HepG2 (cell line): ENCODE measurements around the gene RPS6KC1. TPM values are rescaled to one million over a fixed set of nuclear protein-coding genes. Genes with fewer than 3 reads are reported as not detected.

ENCODE experiments used
- ATAC-seq: fragments of 200-7000 bp; cut with Tn5 transposase; 3 replicates; pipeline ENCODE4 v1.9.1; 2020; ENCODE audit warnings: mild to moderate bottlenecking, moderate library complexity
- BruUV-seq: library from RNA; stranded (reverse); fragments of 400-500 nt; replicated peaks from 2 replicates; lab custom pipeline; 2021; lab: Mats Ljungman, UMichigan
- CTCF ChIA-PET: fragments of 300-600 bp; formaldehyde crosslinking; extraction: SDS; loops from one replicate; lab custom pipeline; 2021; ENCODE audit warnings: low total read pairs, inconsistent platforms, low intra/inter-chr PET ratio; lab: Yijun Ruan, JAX
- POLR2A ChIA-PET: fragments of 350-600 bp; sonication (Branson Sonifier 250); formaldehyde crosslinking; loops from one replicate; lab custom pipeline; 2020; ENCODE audit warnings: antibody characterized with exemption, inconsistent platforms; lab: Yijun Ruan, JAX
- DNase-seq: peaks from one replicate; pipeline ENCODE4 v3.0.0-alpha.2; 2015; ENCODE audit warnings: low spot score
- FAIRE-seq: peaks from 3 replicates; lab custom pipeline; 2011; peaks lifted over from hg19 to GRCh38; lab: Jason Lieb, UNC
- H2AFZ ChIP-seq: one replicate; pipeline ENCODE4 v1.6.1; 2011; ENCODE audit warnings: low read length, inconsistent platforms
- H3K27ac ChIP-seq: fragments of 300-600 bp; 3 replicates; pipeline ENCODE4 v1.8.0; 2011; ENCODE audit warnings: mixed run types, mild to moderate bottlenecking, mixed read lengths, low read length, inconsistent platforms; ENCODE audit not compliant: insufficient read depth; ENCODE audit errors: extremely low read length
- H3K27me3 ChIP-seq, 2 experiments: fragments of 200-600 bp in 1 of 2; 2 replicates in 1 of 2; 3 replicates in 1 of 2; pipeline versions ENCODE4 v1.6.0 to v1.8.0; 2011; ENCODE audit warnings: low read length in 2 of 2, mild to moderate bottlenecking in 2 of 2, moderate library complexity in 2 of 2, inconsistent platforms in 1 of 2; ENCODE audit not compliant: insufficient read depth in 2 of 2, control insufficient read depth in 1 of 2
- H3K36me3 ChIP-seq, 2 experiments: fragments of 200-600 bp in 1 of 2; replicated peaks in 1 of 2; 2 replicates in 1 of 2; 3 replicates in 1 of 2; pipeline versions ENCODE4 v1.5.1 to v1.8.0; 2011; ENCODE audit warnings: low read length in 2 of 2, inconsistent platforms in 1 of 2; ENCODE audit not compliant: insufficient read depth in 2 of 2, control insufficient read depth in 1 of 2
- H3K4me1 ChIP-seq: 2 replicates; pipeline ENCODE4 v1.5.1; 2012; ENCODE audit warnings: low read length, inconsistent platforms; ENCODE audit not compliant: insufficient read depth
- H3K4me2 ChIP-seq: 2 replicates; pipeline ENCODE4 v1.6.0; 2011; ENCODE audit warnings: low read depth, low read length, inconsistent platforms
- H3K4me3 ChIP-seq, 3 experiments: fragments of 200-600 bp in 1 of 3; sonication (generic), shearing (Covaris generic) in 1 of 3; replicated peaks in 1 of 3; 2 replicates each; pipeline ENCODE4 v1.5.1; 2011 to 2016; ENCODE audit warnings: low read length in 3 of 3, inconsistent platforms in 2 of 3, low read depth in 2 of 3, mild to moderate bottlenecking in 2 of 3, control low read depth in 1 of 3, mixed read lengths in 1 of 3; ENCODE audit not compliant: insufficient read depth in 1 of 3
- H3K79me2 ChIP-seq: one replicate; pipeline ENCODE4 v1.6.1; 2011; ENCODE audit warnings: low read length, inconsistent platforms; ENCODE audit not compliant: insufficient read depth
- H3K9ac ChIP-seq: 2 replicates; pipeline ENCODE4 v1.6.0; 2011; ENCODE audit warnings: mild to moderate bottlenecking, low read depth, low read length, inconsistent platforms; ENCODE audit not compliant: insufficient read depth
- H3K9me3 ChIP-seq: 2 replicates; pipeline ENCODE4 v1.5.1; 2012; ENCODE audit warnings: mild to moderate bottlenecking, low read length
- H4K20me1 ChIP-seq: 2 replicates; pipeline ENCODE4 v1.6.0; 2011; ENCODE audit warnings: inconsistent platforms, mild to moderate bottlenecking, low read length, moderate library complexity; ENCODE audit not compliant: insufficient read depth
- KAT8 ChIP-seq: IDR thresholded peaks from 2 replicates; pipeline ENCODE4 v1.6.1; 2016; ENCODE audit warnings: missing genetic modification reagents, missing compliant biosample characterization
- MAZ ChIP-seq, 2 experiments: sonication (generic) in 1 of 2; formaldehyde crosslinking in 1 of 2; IDR thresholded peaks; 2 replicates each; pipeline versions ENCODE4 v1.5.0 to v1.6.1; 2012 to 2020; ENCODE audit warnings: low read depth in 2 of 2, mild to moderate bottlenecking in 2 of 2, borderline replicate concordance in 1 of 2, improper control_type of control experiment in 1 of 2, low read length in 1 of 2, missing genetic modification reagents in 1 of 2, moderate library complexity in 1 of 2
- REL ChIP-seq: sonication (generic); formaldehyde crosslinking; conservative IDR thresholded peaks from 2 replicates; pipeline ENCODE4 v1.8.0; 2022; ENCODE audit warnings: mild to moderate bottlenecking, missing genetic modification reagents, moderate library complexity
- SATB2 ChIP-seq: sonication (generic); formaldehyde crosslinking; IDR thresholded peaks from 2 replicates; pipeline ENCODE4 v1.5.0; 2020; ENCODE audit warnings: missing genetic modification reagents
- SMC3 ChIP-seq: IDR thresholded peaks from 2 replicates; pipeline ENCODE4 v1.6.1; 2011; ENCODE audit warnings: low read length, improper control_type of control experiment
- SRF ChIP-seq: IDR thresholded peaks from 2 replicates; pipeline ENCODE4 v1.6.1; 2011; ENCODE audit warnings: mild to moderate bottlenecking, low read depth, low read length, moderate library complexity
- STAG1 ChIP-seq: sonication (generic); formaldehyde crosslinking; IDR thresholded peaks from 2 replicates; pipeline ENCODE4 v1.4.0; 2020; ENCODE audit warnings: missing genetic modification reagents
- SYNCRIP ChIP-seq: fragments of 200-400 bp; formaldehyde crosslinking; IDR thresholded peaks from 2 replicates; pipeline ENCODE4 v1.6.1; 2018; ENCODE audit warnings: mild to moderate bottlenecking, low read depth, low read length; ENCODE audit not compliant: insufficient read depth
- whole genome bisulfite sequencing: methylation state at CpG from one replicate; pipeline ENCODE4 v1.1.6; 2017; ENCODE audit warnings: low lambda C conversion rate; 5-methylcytosine and 5-hydroxymethylcytosine counted together
- in situ Hi-C: cut with HindIII; loops from 2 replicates; pipeline ENCODE4 v1.10.0; 2017; ENCODE audit warnings: low pct_unique_long_range_greater_than_20kb; ENCODE audit not compliant: extremely low pct_ligation_motif_present
- intact Hi-C: fragments of 100-400 bp; cut with micrococcal nuclease; formaldehyde crosslinking; loops from one replicate; pipeline ENCODE4 v1.10.0; 2022; ENCODE audit not compliant: unreplicated experiment
- polyA plus RNA-seq, 8 experiments: library from polyadenylated mRNA; depleted of rRNA in 3 of 8; stranded (reverse) in 7 of 8; unstranded in 1 of 8; fragments of >200 nt; fragmentation: Illumina TruSeq in 4 of 8; extraction: Trizol in 4 of 8; gene quantifications; 2 replicates each; pipeline versions ENCODE4 v1.2.1 to v1.2.3, GENCODE V29; 2011 to 2016; ENCODE audit warnings: low read depth in 4 of 8, missing spikeins in 1 of 8, mixed read lengths in 1 of 8; ENCODE audit not compliant: insufficient read depth in 1 of 8
- total RNA-seq, 5 experiments: library from RNA; depleted of rRNA; stranded (reverse); fragments of >200 nt; fragmentation: Illumina TruSeq; extraction: Trizol; gene quantifications; 2 replicates each; pipeline ENCODE4 v1.2.3, GENCODE V29; 2016; ENCODE audit warnings: low read depth in 1 of 5
- TF ChIP-seq, protein P1 (sequence below): sonication (generic); formaldehyde crosslinking; IDR thresholded peaks from 2 replicates; pipeline ENCODE4 v1.8.1; 2023; ENCODE audit warnings: mild to moderate bottlenecking, inconsistent platforms, moderate library complexity, missing genetic modification reagents, borderline replicate concordance
- TF ChIP-seq, protein P2 (sequence below): sonication (generic); formaldehyde crosslinking; IDR thresholded peaks from 2 replicates; pipeline ENCODE4 v1.5.1; 2020; ENCODE audit warnings: missing genetic modification reagents, mild to moderate bottlenecking, borderline replicate concordance
- TF ChIP-seq, protein P3 (sequence below): sonication (generic); formaldehyde crosslinking; IDR thresholded peaks from 2 replicates; pipeline ENCODE4 v1.4.0; 2020; ENCODE audit warnings: missing genetic modification reagents
- TF ChIP-seq, protein P4 (sequence below): sonication (generic); formaldehyde crosslinking; conservative IDR thresholded peaks from 2 replicates; pipeline ENCODE4 v1.4.0; 2020; ENCODE audit warnings: missing genetic modification reagents
- TF ChIP-seq, protein P5 (sequence below): sonication (generic); formaldehyde crosslinking; IDR thresholded peaks from 2 replicates; pipeline ENCODE4 v1.5.0; 2020; ENCODE audit warnings: mild to moderate bottlenecking, missing genetic modification reagents, moderate library complexity

The RPS6KC1 gene
- total and polyA plus RNA-seq, 2 of the 13 experiments (the other 11 are each of a cell fraction or from before 2014, with no cell fraction given): 11.0 to 25.2 TPM

DNA sequence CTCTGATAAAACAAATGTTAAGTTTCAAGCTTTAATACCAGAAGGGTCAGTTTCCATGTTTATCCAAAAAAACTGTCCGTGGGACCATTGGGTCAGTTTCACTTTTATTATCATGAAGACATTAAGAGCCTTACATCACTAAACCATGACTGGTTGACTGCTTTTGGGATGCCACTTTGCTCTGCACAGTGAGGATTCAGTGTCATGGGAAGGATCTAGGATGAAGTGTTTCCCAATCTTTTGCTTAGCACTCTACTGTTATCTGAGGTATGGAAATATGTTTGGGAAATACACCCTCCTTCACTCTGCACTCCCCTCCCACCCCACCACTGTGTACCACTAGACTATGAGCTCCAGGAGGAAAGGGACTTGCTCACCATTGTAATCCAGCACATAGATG, 16.3 kb downstream of the RPS6KC1 start (continued):
- TF ChIP-seq, protein P1, sequence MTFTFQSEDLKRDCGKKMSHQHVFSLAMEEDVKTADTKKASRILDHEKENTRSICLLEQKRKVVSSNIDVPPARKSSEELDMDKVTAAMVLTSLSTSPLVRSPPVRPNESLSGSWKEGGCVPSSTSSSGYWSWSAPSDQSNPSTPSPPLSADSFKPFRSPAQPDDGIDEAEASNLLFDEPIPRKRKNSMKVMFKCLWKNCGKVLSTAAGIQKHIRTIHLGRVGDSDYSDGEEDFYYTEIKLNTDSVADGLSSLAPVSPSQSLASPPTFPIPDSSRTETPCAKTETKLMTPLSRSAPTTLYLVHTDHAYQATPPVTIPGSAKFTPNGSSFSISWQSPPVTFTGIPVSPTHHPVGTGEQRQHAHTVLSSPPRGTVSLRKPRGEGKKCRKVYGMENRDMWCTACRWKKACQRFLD: no peak

DNA sequence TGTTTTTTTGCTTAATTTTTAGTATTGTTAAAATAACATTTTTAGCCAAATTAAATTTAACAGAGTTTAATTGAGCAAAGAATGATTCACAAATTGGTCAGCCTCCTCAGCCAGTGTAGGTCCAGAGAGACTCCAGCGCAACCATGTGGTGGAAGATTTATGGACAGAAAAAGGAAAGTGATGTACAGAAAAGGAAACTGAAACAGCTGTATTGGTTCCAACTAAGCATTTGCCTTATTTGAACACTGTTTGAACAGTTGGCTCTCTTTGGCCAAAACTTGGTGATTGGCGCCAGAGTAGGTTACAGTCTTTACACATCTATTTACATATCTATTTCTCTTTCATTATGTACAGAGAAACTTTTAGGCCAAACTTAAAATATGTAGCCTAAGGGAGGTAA, 19.4 kb downstream of the RPS6KC1 start:
- ATAC-seq: peak; percentile 84
- peak; percentile 35 for DNase-seq
- no peak for FAIRE-seq
- peaks cover 32% of the 10 kb centered on the region for H3K79me2 ChIP-seq
- H3K36me3 ChIP-seq: no peaks in the 10 kb centered on the region
- H3K4me2 ChIP-seq: no peak overlapping the region
- H3K27ac ChIP-seq: no peak overlapping the region
- H3K4me3 ChIP-seq: no peak overlapping the region
- ChIA-PET POLR2A (no interaction called here), CTCF (no interaction called here)
- no peaks in the 10 kb centered on the region for H3K27me3 ChIP-seq
- H3K9ac ChIP-seq: no peak overlapping the region
- intact Hi-C loops (no loop called here), in situ Hi-C loops (no loop called here)
- H2AFZ ChIP-seq: no peak overlapping the region
- no peaks in the 10 kb centered on the region for H3K9me3 ChIP-seq
- BruUV-seq: no TSS peak
- no peaks in the 10 kb centered on the region for H4K20me1 ChIP-seq
- WGBS: 73% methylated on average over 2 of the region's 2 CpGs
- peaks cover 9% of the 10 kb centered on the region; the same call in 1 of the 2 replicates for H3K4me1 ChIP-seq
- TF ChIP-seq, protein P2, sequence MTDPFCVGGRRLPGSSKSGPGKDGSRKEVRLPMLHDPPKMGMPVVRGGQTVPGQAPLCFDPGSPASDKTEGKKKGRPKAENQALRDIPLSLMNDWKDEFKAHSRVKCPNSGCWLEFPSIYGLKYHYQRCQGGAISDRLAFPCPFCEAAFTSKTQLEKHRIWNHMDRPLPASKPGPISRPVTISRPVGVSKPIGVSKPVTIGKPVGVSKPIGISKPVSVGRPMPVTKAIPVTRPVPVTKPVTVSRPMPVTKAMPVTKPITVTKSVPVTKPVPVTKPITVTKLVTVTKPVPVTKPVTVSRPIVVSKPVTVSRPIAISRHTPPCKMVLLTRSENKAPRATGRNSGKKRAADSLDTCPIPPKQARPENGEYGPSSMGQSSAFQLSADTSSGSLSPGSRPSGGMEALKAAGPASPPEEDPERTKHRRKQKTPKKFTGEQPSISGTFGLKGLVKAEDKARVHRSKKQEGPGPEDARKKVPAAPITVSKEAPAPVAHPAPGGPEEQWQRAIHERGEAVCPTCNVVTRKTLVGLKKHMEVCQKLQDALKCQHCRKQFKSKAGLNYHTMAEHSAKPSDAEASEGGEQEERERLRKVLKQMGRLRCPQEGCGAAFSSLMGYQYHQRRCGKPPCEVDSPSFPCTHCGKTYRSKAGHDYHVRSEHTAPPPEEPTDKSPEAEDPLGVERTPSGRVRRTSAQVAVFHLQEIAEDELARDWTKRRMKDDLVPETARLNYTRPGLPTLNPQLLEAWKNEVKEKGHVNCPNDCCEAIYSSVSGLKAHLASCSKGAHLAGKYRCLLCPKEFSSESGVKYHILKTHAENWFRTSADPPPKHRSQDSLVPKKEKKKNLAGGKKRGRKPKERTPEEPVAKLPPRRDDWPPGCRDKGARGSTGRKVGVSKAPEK (CRISPR knock-in tag): no peak
- TF ChIP-seq, protein P3, sequence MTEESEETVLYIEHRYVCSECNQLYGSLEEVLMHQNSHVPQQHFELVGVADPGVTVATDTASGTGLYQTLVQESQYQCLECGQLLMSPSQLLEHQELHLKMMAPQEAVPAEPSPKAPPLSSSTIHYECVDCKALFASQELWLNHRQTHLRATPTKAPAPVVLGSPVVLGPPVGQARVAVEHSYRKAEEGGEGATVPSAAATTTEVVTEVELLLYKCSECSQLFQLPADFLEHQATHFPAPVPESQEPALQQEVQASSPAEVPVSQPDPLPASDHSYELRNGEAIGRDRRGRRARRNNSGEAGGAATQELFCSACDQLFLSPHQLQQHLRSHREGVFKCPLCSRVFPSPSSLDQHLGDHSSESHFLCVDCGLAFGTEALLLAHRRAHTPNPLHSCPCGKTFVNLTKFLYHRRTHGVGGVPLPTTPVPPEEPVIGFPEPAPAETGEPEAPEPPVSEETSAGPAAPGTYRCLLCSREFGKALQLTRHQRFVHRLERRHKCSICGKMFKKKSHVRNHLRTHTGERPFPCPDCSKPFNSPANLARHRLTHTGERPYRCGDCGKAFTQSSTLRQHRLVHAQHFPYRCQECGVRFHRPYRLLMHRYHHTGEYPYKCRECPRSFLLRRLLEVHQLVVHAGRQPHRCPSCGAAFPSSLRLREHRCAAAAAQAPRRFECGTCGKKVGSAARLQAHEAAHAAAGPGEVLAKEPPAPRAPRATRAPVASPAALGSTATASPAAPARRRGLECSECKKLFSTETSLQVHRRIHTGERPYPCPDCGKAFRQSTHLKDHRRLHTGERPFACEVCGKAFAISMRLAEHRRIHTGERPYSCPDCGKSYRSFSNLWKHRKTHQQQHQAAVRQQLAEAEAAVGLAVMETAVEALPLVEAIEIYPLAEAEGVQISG (CRISPR knock-in tag): no peak
- TF ChIP-seq, protein P4, sequence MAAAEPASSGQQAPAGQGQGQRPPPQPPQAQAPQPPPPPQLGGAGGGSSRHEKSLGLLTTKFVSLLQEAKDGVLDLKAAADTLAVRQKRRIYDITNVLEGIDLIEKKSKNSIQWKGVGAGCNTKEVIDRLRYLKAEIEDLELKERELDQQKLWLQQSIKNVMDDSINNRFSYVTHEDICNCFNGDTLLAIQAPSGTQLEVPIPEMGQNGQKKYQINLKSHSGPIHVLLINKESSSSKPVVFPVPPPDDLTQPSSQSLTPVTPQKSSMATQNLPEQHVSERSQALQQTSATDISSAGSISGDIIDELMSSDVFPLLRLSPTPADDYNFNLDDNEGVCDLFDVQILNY: no peak
- TF ChIP-seq KAT8 (CRISPR knock-in tag) (no peak), MAZ (IDR thresholded peaks at IDR 0.05; ENCODE audit: borderline replicate concordance, low read depth, low read length) (no peak), MAZ (CRISPR knock-in tag; IDR thresholded peaks at IDR 0.05; ENCODE audit: low read depth) (no peak), SRF (peak; percentile 55; the same call in 1 of the 2 replicates), SYNCRIP (no peak), REL (CRISPR knock-in tag) (no peak), STAG1 (CRISPR knock-in tag) (peak; percentile 52), SATB2 (no peak), SMC3 (peak; percentile 10; the same call in 1 of the 2 replicates)
- TF ChIP-seq, protein P5, sequence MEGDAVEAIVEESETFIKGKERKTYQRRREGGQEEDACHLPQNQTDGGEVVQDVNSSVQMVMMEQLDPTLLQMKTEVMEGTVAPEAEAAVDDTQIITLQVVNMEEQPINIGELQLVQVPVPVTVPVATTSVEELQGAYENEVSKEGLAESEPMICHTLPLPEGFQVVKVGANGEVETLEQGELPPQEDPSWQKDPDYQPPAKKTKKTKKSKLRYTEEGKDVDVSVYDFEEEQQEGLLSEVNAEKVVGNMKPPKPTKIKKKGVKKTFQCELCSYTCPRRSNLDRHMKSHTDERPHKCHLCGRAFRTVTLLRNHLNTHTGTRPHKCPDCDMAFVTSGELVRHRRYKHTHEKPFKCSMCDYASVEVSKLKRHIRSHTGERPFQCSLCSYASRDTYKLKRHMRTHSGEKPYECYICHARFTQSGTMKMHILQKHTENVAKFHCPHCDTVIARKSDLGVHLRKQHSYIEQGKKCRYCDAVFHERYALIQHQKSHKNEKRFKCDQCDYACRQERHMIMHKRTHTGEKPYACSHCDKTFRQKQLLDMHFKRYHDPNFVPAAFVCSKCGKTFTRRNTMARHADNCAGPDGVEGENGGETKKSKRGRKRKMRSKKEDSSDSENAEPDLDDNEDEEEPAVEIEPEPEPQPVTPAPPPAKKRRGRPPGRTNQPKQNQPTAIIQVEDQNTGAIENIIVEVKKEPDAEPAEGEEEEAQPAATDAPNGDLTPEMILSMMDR: peak; percentile 59
